ENCODE data around the gene ELFN1.

DNA sequence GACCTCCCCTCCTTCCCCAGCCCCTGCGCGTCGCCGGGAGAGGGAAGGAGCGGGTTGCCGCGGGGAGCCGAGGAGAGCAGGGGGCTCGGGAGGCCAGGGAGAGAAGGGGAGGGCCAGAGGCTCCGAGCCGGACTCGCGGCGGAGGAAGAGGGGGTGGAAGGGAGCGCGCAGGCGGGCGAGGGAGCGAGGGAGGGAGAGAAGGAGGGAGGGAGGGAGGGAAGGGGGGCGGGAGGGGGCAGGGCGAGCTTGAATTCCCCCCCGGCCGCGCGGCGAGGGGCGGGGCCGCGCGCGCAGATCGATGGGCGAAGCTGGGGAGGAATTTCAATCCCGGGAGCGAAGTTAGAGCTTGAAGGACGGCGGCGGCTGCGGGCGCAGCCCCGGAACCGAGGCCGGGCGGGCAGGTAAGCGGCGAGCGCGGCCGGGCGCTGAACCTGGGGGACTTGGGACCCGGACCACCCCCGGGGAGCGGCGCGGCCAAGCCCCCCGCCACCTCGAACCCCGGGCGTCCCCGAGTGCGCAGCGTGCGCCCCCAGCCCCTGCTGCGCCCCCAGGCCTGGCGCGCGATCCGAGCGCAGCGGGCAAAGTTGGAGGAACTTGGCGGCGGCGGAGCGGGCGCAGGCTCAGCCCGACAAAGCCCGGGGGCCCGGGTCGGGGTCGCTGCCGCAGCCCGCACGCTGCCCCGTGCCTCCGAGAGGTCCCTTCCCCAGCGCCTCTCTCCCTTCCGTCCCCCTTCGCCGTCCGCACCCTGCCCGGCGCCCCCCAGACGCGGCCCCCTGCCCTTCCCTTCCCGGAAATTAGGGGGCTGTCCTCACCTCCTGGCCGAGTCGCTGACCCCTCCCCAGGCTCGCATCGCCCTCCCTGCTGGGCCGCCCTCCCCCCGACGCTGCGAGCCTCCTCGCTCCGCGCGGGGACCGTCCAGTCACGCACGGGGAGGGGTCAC is at the start of gene ELFN1:
- TF ChIP-seq POLR2AphosphoS5 (IDR thresholded peaks at IDR 0.05; ENCODE audit: low read depth, low read length), result no peak
- TF ChIP-seq, protein P1, sequence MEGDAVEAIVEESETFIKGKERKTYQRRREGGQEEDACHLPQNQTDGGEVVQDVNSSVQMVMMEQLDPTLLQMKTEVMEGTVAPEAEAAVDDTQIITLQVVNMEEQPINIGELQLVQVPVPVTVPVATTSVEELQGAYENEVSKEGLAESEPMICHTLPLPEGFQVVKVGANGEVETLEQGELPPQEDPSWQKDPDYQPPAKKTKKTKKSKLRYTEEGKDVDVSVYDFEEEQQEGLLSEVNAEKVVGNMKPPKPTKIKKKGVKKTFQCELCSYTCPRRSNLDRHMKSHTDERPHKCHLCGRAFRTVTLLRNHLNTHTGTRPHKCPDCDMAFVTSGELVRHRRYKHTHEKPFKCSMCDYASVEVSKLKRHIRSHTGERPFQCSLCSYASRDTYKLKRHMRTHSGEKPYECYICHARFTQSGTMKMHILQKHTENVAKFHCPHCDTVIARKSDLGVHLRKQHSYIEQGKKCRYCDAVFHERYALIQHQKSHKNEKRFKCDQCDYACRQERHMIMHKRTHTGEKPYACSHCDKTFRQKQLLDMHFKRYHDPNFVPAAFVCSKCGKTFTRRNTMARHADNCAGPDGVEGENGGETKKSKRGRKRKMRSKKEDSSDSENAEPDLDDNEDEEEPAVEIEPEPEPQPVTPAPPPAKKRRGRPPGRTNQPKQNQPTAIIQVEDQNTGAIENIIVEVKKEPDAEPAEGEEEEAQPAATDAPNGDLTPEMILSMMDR (IDR thresholded peaks at IDR 0.05), result no peak
- TF ChIP-seq TAF1 (IDR thresholded peaks at IDR 0.05; ENCODE audit: borderline replicate concordance, low read depth, low read length), result no peak
- TF ChIP-seq FOXM1 (IDR thresholded peaks at IDR 0.05; ENCODE audit: low read depth), result no peak
- no peak for TF ChIP-seq SMC3 (IDR thresholded peaks at IDR 0.05; ENCODE audit: low read depth, low read length)
- no peak for TF ChIP-seq EZH2phosphoT487 (IDR thresholded peaks at IDR 0.05; ENCODE audit: borderline replicate concordance, low read depth)
- TF ChIP-seq, protein P2, sequence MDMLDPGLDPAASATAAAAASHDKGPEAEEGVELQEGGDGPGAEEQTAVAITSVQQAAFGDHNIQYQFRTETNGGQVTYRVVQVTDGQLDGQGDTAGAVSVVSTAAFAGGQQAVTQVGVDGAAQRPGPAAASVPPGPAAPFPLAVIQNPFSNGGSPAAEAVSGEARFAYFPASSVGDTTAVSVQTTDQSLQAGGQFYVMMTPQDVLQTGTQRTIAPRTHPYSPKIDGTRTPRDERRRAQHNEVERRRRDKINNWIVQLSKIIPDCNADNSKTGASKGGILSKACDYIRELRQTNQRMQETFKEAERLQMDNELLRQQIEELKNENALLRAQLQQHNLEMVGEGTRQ (IDR thresholded peaks at IDR 0.05; ENCODE audit: borderline replicate concordance, low read depth, low read length), result no peak
